GM19023 (cell line): ENCODE data around the gene PID1.

ENCODE experiments used
- ATAC-seq: cut with Tn5 transposase; IDR thresholded peaks from one replicate; pipeline ENCODE4 v1.9.1; 2021; ENCODE audit warnings: mild to moderate bottlenecking, moderate library complexity; ENCODE audit not compliant: unreplicated experiment

The PID1 gene

DNA sequence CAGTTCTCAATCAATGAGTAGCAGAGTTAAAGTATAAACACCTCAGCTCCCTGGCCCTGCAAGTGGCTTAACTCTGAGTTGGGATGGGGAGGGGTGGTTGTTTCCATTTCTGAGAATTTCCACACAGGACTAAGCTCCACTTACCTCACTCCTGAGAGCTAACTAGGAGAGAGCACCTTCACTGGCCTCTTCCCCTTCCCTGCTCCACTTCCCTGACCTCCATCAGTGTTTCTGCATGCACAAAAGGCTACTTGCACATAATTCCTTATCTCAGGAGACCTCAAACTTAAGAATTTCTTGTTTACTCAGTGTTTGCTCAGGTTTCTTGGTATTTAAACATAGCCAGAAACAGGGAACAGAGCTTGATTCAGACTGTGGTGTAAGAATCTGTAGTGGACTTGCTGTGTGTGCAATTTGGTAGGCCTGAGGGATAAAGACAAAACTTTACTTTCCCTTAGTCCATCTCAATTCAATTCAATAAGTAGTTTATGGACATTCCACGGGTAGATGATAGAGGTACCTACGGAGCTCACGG, 97.2 kb downstream of the PID1 start:
- ATAC-seq = no peak

DNA sequence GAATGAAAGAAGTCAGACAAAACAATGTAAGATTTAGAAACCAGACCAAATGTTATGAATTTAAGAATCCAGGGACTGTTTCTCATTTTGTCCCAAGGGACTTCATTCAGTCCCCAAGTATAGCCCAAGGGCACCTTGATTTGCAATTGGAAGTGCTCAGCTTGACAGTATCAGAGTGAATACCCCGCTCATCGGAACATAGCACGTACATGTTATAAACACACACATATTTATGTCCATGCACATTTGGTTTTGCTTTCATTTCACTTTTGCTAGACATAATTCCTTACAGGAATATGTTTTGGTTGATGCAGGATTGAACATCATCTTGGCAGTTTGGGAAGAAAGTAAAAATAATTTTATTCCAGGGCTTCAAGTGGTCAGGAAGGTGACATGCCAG, 100.2 kb downstream of the PID1 start:
- no peak for ATAC-seq

DNA sequence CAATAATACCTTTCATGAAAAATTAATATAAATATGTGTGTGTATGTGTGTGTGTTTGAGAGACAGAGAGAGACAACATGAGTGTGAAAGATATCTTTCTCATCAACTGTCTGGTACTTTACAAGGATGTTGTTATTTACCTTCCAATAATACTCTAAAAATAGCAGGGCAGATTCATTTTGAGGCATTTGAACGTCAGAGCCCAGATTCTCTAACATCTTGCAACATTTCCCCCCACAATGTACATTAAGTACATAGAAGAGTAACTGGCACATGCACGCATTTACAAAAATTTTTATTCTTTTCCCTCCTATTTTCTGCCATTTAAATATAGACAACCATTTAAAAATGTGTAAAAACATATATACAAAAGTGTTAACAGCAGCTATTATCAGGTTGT, 100.9 kb downstream of the PID1 start:
- ATAC-seq = no peak

DNA sequence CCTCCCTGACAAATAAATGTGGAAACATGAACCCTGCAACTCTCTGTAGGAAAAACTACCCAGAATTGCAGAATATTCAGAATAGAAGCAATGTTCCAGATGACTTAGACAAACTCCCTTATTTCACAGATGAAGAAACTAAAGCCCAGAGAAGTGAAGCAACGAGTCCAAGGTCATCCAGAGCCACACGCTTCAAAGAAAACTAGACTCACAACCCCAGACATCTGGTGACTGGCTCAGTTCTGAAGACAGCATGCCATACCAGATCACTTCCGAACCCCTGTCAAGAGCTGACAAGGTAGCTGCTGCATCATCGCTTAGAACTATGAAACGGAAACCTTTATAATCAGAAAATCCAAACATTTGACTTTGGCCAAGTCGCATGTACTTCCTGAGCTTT, 101.3 kb downstream of the PID1 start:
- ATAC-seq = no peak

DNA sequence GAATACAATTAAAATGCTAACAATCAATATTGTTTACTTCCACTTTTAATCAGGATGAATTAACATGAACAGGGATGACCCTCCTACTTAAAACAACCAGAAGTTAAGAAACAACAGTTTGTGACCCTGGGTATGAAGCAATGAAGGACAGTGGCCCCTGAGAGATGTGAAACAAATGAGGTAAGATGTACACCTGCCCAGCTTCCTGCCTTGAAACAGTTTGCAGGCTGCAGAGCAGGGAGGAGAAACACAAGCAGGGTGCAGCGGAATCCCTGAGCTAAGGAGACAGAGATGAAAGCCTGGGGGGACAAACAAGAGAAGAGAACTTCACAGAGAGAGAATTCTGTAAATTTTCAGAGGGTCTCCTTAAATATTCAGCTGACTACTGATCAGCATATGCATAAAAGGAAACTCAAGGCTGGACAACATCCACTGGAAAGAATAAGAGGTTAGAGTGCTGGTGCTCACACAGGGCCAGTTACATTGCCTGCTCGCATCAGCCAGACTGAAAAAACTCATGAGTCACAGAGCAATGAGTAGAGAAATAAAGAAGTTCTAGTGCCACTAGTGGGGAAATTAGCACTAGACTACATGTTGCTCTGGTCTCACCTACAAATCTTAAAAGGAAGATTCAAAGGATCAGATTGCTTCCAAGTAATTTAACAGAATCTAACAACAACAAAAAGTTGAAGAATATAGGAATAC, 106.4 kb downstream of the PID1 start:
- ATAC-seq = no peak

DNA sequence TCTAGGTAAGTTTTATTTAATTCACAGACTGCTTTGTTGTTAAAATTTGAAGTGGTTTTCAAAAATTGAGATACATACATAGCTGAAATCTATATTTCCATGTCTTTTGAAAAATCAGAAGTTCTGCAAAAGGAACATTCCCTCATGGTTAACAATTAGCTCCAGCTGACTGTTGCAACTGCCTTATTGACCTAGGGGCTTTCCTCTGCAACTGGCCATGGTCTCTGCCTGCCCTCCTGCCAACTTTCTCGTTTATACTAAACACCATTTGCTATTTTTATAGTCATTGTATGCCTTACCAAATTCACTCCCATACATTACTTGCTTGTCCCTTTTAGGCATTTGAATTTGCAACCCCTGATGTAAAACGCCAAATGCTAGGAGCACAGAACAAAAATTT, 107.2 kb downstream of the PID1 start:
- no peak for ATAC-seq

DNA sequence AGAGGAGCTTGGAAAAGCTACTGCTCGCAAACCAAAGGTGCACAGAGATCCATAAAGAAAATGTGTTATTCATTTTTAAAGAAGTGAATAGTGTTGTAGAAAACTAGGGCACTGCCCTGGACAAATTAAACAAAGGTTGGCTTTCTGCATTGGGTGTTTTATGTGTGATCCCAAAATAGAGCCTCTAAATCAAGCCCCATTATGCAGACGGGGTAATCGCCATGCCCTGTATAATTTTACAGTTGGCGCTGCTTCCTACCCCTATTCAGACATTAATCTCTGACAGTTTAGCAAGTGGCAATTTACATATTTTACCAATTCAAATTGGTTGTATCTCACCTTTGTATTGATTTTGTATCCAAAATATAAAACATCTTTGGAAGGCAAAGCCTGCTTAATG, 109.1 kb downstream of the PID1 start:
- ATAC-seq = no peak

DNA sequence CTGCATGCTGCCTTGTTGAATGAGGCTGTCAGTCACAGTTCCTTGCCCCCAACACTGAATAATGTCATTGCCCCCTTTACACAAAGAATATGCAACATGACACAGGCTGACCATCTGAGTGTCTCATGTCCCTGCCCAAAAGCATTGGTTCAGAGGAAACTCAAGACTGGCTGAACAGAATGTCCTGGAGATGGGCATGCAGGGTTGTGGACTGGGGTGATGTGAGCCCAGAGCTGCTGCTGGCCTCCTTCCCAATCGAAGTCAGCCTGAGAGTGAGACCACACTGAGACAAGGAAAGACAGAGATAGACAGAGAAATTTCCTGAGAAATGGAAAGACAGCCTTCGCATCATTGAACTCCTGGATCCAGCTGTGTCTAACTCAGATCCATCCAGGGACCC, 110.1 kb downstream of the PID1 start:
- no peak for ATAC-seq

DNA sequence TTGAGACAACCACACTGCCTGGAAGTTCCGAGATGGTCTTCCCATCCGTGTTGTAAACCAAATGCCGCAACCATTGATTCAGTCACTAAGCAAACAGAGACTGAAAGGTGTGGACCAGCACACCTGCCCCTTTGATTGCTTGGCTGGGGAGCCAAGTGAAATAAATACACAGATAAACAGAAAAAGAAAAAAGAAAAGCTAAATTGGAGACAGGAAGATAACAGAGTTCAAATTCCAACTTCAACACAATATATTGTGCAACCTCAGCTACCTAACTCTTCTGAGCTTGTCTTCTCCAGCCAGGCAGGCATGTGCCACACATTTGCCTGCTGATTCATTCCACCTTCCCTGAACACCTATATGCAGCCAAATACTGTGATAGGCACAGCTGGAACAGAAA, 110.9 kb downstream of the PID1 start:
- no peak for ATAC-seq

DNA sequence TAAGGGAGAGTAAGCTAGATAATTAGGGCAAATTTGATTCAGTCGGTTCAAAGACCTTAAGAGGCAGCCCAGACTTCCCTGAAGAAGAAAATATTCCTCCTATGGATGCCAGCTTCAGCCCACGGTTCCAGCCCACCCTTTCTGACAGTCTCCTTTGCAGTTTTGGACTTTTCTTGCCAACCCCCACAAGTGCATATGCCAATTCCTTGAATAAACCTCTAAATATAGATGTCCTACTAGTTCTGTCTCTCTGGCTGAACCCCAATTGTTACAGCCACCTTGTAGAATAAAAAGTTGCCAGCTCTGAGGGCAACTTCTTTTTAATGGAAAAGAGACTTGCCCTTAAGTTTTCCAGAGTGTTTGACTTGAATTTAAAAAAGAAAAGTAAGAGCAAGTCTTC, 111.7 kb downstream of the PID1 start:
- ATAC-seq = no peak

DNA sequence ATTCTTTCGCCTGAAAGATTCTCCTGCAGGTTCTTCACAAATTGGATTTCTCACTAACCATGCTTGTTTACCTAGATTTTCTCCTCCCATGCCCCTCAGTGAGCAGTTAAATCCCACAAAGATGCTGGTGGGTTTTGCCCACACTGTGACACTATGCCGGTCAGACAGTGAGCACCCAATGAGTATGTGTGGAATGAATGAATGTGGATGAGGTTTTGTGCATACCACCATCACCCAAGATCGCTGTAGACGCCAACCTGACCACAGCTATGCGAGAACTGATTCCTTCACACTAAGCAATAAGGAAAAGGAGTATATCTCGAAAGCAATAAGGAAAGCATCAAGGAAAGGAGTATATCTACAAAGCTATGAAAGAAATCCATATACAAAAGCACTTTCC, 116.7 kb downstream of the PID1 start:
- ATAC-seq = no peak

DNA sequence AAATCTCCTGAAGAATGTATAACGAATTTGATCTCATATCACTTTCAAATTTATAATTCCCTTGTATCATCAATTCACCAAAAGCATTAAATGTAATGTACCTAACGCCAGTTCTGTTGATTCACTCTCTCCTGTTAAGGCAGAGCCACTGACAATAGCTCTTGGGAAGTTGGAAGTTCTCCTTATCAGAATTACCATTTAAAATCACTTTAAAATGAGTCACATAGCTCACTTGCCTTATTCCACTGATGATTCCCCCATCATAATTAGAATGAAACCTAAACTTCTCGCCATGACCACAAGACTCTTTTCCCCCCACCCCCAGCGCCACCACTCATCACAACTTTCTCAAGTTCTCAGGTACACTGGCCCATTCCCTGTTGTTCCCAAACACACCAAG, 117.1 kb downstream of the PID1 start:
- no peak for ATAC-seq

DNA sequence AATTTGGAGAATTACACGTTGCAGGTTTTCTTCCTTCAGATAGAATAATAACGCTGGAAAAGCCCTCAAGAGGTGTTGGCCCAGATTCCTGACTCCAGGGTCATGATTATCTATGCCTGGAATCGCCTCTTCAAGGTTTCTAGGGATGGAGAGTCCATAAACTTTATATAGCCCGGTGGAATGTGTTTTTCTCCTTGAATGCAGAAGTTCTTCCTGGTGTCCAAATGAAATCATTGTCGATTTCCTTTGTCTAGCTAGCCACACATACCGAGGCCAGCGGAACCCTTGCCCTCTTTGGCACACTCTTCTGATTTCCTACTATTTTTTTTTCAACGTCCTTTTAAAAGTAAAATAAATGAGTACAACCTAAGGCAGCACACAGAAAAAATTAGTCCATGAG, 117.8 kb downstream of the PID1 start:
- no peak for ATAC-seq

DNA sequence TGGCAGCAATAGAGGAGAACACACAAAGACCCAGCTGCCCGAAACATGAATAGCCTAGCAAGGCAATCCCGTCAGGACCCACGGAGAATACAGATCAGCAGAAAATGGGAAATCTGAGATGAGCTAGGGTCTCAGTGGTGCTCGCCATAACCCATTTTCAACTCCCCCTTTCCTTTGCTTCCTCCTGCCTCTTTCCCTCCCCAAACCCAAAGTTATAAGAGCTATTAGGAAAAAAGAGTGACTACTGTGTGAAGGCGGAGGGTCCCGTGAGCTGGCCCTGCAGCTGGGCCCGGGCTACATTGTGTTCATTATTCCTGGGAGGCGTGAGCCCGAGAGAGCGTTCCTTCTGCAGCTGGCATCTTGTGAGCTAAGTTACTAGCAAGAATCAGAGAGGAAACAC, 118.4 kb downstream of the PID1 start:
- no peak for ATAC-seq

DNA sequence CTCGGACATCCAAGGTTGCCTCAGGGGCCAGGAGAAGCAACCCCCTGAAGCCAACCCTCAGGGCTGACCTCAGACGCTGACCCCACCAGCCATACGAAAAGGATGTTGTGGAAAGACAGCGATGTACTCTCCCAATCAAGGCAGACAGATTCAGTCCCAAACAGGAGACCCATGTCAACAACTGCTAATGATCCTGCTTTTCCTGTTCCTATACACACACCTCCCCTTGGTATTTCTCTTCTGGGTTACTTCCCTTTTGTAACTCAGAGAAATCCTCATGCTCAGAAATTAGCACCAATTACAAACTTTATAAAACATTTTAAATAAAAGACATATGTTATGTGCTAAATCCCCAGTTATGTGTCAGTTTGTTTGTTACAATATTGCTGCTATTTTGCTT, 120.8 kb downstream of the PID1 start:
- ATAC-seq = no peak

DNA sequence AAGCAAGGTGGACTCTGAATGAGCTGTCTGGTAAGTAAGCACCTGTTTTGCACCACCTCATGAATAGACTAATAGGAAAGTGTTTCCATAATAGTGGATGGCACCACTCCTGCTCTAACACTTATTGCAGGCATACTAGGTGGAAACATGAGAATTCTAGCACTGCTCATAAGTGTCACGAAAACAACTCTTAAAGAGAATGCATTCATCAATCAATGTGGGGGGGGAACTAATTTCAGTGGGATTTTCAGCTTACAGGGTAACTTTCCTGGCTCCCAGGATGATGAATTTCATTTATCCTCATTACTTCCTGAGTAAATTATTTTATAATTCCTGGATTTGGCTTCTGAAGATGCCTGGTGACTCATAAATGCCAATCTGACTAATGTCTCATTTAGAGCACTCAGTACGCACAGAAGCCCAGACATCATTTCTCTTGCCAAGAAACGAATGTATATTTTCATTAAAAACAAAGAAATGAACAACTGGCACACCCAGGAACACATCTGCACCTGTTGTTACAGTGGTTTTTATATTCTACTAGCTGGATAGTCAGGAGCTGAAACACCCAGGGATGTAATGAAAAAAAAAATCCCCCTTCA, 129.6 kb downstream of the PID1 start:
- ATAC-seq = no peak

DNA sequence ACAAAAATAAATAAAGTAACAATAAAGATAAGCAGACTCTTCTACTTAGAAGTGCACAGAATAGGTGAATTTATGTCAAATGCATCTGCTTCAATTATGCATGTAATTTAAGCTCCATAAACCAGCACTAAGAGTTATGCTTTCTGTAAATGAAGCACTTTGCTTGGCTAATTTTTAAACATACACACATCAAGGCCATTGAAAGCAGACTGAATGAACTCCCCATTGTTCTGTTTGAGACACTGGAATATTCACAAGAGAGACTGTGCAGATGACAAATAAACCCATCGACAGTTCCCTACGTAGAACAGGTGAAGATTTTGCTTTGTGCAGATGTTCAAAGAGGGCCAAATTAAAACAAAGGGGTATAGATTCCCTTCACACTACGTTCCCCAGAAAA, 133.4 kb downstream of the PID1 start:
- ATAC-seq = no peak

DNA sequence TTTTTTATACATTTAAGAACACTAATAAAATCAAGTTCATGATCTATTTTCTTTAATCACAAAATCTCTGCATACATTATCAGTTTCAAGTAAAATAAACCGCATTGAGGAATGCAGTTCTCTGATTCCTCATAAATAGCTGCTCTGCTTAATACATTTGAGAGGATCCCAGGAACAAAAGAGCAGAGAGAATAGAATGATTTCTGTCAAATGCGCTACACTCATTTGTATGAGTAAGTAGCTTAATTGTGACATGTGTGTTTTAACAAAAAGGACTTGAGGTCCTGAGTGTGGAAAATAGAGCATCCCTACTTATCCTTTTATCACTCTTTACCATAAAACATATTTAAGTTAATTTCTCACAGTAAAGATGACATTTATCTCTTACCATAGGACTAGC, 134.0 kb downstream of the PID1 start:
- no peak for ATAC-seq

DNA sequence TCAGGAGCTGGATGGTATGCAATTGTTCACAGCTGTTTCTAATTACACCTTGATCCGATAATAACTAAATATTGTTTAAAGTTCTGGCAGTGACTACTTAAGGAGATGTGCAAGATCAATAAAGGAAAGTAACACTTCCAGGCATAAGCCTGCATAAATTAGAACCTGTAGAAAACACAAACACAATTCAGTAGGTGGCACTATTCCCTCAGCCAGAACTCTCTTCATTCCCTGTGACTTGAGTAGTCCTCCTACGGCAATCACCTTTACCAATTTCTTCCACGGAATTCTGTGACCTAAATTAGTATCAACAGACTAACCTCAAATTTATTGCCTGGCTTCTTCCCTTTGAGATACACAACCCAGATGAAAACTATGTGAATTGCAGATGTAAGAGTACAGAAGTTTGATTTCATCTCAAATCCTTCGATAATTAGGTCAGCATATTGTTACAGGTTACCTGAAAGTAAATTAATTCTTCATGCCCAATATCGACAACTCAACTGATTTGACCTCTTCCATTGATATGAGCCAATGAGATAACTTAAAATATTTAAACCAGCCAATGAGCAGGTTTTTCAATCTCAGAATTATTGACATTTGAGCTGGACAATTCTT, 137.8 kb downstream of the PID1 start:
- ATAC-seq = no peak

DNA sequence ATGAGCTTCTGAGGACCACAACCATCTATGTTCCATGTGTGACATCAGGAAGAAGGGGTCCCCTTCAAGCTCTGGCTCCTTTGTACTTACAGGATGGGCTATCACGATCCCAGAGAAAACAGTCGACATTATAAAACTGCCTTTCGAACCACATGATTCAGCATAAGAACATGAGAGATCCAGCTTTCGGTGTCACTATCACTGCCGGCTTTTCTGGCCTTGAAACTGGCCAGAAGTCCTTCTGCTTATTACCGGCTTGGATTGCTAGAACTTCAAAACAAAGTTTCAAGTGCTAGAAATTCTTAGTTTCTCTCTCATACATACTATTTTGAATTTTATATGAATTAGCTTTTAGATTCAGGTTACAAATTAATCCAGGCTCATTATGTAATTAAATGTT, 138.9 kb downstream of the PID1 start:
- no peak for ATAC-seq

DNA sequence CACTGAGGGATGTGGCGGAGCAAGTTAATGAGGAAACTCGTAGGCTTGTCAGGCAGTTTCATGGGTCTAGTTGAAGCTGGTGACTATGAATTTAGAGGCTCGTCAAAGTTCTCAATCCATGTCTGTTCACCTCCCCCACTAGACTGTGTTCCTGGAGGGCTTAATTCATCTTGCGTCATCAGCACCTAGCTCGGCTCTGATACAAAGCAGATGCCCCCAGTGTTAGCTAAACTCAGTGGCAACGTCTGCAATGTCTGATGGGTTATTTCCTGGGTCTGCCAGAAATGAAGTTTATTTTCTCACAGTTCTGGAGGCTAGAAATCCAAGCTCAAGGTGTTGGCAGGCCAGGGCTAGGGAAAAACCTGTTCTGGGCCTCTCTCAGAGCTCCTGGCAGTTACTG, 140.6 kb downstream of the PID1 start:
- ATAC-seq = no peak

DNA sequence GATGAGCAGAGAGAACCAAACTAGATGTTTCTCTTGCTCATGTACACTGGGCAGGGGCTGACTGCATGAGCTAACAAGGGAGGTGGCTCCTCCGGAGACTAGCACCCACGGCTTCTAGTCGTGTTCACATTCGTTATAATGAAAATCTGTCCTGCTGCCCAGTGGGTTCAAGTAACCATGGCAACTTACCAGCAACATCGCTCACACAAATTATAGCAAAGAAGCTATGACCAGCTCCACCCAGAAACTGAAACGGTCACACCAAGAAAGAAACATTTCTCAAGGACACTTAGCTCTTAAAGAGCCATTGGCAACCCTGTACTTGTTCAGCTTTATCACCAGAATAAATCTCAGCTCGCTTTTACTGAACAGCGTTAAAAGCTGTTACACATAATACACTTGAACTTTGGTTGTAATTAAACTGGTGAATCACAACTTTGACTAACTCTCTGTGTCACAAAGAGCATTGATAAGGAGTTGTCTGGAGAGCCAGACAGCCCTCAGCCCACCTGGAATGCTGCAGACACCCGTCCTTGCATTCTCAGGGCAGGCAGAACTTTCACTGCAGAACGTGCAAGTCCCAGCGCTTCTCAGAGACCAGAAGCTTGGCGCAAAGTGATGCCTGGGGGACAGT, 141.2 kb downstream of the PID1 start:
- no peak for ATAC-seq
